GM19351 (cell line): Measurements from ENCODE around the gene FOSL1.
"Not testable (repeated sequence)": the region's sequence is repeated elsewhere in the genome, so short reads cannot be mapped to it uniquely, and the experiment has no call there.

Experiments used
- ATAC-seq: cut with Tn5 transposase; IDR thresholded peaks from one replicate; pipeline ENCODE4 v1.9.1; 2021; ENCODE audit warnings: mild to moderate bottlenecking, moderate library complexity; ENCODE audit not compliant: unreplicated experiment

FOSL1 gene

DNA sequence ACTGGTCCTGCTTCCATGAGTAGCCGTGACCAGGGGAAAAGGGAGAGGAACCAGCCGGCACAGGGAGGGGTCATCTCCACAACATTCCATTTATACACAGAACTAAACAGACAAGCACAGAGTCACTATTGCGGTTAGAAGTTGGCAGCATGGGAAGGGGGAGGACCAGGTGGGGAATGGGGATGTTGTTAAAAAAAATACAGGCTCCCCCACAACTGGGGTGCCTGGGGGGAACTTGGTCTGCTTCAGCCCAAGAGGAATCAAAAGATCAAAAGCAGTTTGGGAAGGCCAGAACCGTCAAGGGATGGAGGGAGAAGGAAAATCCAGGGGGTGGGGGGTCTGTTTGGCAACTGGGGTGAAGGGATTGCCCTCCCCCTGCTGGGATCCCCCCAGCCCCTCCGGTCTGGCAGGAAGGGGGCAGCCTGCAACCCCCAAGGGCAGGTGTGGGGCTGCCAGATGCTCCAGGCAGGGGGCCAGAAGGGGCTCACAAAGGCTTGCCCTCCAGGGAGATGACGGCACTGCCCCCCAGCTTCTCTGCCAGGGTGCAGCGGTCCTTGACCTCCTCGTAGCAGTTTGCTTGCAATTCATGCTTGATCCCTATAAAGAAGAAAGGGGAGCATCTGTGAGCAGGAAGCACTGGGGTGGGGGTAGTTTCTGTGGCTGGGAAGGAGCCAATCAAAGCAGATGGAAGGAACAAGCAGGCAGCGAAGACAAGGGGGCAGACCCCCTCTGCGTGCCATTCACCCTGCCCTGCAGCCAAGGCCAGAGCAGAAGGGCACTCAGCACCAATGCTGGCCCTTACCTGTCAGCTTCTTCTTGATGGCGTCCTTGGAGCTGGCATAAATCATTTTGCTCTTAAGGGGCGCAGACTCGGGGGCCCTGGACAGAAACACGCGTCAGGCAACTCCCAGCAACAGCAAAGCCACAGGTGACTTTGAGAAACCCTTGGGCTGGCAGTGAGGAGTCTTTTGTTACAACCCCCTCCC lies 45.0 kb downstream of the FOSL1 start:
- ATAC-seq = no peak

- ATAC-seq = no peak
Observed at GRCh38 chr11:65854161-65854592, 46.0 kb downstream of the FOSL1 start.

- ATAC-seq = no peak
Observed at GRCh38 chr11:65853246-65853979, 46.8 kb downstream of the FOSL1 start.

DNA sequence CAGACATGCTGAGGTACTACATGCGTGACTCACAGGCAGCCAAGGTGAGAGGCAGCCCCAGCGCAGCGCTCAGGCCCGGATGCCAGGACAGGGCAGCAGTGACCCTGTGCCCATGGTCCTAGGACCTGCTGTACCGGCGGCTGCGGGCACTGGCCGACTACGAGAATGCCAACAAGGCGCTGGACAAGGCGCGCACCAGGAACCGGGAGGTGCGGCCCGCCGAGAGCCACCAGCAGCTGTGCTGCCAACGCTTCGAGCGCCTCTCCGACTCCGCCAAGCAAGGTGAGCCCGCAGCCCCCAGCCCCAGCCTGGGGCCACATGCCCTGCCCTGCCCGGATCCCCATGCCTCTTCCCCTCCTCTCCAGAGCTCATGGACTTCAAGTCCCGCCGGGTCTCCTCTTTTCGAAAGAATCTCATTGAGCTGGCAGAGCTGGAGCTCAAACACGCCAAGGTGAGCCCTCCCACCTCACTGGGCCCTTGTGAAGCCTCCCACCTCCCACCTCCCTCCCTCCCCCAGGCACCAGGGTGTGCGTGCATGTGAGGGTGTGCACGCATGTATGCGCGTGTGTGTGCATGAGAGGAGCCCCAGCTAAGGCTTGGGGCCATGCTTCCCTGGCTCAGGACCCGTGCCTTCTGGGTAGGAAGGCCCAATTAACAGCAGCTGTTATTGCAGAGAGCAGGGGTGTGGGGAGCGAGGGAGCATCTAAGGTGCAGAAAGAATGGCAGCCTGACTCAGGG lies 47.5 kb downstream of the FOSL1 start:
- no peak for ATAC-seq

DNA sequence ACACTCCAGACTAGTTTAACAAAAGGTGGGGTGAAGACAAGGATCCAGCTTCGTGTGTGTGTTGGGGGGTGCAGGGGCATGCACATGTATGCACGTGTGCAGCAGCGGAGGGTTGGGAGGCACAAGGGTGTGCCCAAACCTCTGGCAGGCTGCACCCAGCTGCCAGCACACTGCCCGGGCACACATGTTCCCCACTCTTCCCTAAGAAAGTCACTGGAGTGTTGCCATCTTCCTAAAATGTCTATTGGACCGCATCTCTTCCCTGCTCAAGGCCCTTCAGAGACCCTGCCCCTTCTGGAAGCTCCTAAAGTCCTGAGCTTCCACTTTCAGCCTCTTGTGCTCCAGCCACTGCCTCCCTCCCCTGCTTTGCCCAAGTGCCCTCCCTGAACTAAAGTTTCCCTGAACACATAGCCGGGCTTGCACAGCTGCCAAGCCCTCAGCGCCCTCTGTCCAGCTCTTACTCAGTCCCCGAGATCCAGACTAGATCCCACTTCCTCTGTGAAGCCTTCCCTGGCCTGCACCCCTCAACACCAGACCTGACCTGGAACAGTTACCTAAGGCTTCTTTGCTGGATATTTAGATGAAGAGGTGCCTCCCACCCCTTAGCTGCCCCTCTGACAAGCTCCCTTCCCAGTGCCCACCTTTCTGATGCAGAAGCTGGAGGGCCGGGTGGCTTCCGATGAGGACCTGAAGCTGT lies 48.2 kb downstream of the FOSL1 start:
- no peak for ATAC-seq

DNA sequence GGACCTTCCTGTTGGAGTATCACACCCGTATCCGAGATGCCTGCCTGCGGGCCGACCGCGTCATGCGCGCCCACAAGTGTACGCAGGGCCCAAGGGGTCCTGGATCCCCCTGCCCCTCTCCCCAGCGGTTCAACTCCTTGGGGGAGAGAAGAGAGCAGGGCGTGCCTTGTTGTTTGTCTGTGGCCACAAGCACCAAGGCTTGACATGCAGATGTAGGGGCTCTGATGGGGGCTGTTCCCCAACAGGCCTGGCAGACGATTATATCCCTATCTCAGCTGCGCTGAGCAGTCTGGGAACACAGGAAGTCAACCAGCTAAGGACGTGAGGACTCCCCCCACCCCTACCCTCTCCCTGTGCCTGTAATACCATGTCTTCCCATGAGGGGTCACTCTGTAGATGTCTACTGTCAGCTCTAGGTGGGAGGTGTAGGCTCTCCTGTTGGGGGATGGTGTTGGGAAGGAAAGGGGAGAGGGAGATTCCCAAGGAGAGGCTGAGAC lies 49.1 kb downstream of the FOSL1 start:
- ATAC-seq = no peak

DNA sequence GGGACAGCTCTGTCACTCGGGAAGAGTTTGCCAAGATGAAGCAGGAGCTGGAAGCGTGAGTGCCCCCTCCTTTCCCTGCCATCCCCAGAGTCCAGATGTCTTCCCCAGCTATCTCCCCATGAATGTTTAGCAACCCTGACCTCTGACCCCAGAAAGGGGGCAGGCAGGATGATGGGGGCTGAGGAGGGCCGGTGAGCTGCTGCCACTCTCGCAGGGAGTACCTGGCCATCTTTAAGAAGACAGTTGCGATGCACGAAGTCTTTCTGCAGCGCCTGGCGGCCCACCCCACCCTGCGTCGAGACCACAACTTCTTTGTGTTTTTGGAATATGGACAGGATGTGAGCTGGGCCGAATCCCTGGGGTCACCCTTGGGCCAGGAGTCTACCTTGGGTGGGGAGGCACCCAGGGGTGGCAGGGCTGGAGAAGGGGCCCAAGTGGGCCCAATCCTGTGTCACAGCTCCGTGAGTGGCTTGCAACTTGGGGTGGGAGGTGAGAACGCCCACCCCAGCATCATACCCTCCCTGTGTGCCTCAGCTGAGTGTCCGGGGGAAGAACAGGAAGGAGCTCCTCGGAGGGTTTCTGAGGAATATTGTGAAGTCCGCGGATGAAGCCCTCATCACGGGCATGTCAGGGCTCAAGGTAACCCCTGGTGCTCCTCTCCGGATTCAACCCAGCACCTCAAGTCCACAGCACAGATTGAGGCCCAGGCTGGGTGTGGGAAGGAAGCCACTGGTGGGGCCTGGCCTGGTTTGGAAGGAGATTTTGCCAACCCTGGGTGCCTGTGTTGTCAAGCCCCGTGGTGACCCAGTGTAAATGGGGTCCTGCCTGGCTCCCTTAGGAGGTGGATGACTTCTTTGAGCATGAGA lies 49.7 kb downstream of the FOSL1 start:
- ATAC-seq = no peak

- ATAC-seq = no peak
Observed at GRCh38 chr11:65849771-65850216, 50.4 kb downstream of the FOSL1 start.

- ATAC-seq = no peak
Observed at GRCh38 chr11:65849366-65849765, 50.8 kb downstream of the FOSL1 start.

DNA sequence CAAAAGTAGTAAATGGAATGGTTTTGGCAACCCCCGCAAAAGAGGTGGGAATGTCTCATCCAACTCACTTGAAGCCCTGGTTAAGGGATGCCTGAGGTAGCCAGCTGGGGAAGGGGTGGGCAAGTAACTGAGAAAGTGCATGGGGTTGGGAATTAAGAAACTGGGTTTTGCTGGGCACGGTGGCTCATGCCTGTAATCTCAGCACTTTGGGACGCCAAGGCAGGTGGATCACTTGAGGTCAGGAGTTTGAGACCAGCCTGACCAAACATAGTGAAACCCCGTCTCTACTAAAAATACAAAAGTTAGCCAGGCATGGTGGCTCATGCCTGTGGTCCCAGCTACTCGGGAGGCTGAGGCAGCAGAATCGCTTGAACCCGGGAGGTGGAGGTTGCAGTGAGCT lies 51.5 kb downstream of the FOSL1 start:
- not testable (repeated sequence) for ATAC-seq

DNA sequence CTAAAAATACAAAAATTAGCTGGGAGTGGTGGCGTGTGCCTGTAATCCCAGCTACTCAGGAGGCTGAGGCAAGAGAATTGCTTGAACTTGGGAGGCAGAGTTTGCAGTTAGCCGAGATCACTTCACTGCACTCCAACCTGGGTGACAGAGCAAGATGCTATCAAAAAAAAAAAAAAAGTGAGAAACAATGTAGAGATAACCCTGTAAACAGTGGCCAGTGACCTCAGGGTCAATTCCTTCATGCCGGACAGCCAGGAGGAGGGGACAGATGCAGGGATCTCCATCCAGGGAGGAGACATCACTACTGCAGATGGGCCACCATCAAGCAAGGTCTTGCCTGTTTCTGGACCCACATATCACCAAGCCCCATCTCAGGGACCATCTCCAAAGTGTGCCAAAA lies 52.4 kb downstream of the FOSL1 start:
- ATAC-seq = no peak

DNA sequence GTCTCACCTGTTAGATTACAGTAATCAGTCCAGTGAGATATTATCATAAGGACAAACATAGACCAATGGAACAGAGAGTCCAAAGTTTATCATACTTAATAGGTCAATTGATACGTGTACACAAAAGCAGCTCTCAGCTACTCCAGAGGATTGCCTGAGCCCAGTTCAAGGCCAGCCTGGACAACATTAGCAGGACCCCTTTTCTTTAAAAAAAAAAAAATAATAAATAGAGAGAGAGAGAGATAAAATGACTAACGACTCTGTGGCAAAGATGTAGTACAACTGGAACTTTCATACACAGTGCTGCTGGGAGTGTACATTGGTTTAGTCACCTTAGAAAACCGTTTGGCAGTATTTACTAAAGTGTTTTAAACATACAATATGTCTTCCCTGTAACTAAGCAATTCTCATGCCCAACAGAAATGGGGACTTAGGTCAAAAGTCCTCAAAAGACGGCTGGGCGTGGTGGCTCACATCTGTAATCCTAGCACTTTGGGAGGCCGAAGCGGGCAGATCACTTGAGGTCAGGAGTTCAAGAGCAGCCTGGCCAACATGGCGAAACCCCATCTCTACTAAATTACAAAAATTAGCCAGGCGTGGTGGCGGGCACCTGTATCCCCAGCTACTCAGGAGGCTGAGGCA lies 55.8 kb downstream of the FOSL1 start:
- ATAC-seq = no peak

DNA sequence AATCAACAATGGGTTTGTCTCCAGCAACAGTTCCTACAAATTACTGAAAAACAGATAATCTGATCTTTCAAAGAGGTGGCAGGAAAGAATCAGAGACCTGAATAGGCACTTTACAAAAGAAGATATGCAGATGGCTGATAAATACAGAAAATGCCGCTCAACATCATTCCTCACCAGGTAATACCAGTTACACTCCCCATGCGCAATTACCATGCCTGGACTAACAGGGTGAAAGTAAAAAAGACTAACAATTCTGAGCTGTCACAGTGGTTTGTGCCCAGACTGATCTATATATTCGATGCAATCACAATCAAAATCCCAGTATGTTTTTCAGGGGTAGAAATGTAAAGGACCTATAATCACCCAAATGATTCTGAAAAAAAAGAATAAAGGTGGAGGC lies 56.4 kb downstream of the FOSL1 start:
- ATAC-seq = no peak

DNA sequence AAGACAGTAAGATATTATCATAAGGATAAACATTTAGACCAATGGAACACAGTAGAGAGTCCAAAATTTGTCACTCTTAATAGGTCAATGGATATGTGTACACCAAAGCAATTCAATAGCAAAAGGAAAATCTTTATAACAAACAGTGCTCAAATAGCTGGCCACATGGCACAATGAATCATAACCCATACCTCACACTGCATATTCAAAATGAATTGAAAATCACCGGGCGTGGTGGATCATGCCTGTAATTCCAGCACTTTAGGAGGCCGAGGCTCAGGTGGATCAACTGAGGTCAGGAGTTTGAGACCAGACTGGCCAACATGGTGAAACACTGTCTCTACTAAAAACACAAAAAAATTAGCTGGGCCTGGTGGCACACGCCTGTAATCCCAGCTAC lies 58.0 kb downstream of the FOSL1 start:
- ATAC-seq = no peak
